ENCODE measurements around the gene WDR74.
"Not testable (repeated sequence)": the region's sequence is repeated elsewhere in the genome, so short reads cannot be mapped to it uniquely, and the experiment has no call there.

The WDR74 gene

DNA sequence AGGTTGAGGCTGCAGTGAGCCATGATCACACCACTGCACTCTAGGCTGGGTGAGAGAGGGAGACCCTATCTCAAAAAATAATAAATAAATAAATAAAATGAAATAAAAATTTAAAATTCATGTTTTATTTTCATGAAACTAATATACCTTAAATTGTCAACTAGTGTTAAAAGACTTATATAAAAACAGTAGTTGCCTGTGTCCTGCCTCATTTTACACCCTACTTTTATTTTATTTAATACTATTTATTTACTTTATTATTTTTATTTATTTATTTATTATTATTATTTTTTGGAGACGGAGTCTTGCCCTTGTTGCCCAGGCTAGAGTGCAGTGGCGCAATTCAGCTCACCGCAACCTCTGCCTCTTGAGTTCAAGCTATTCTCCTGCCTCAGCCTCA, 4.8 kb upstream of the WDR74 start:
- DNase-seq, result no peak
- intact Hi-C loops (cut with DNase I), result no loop called here

DNA sequence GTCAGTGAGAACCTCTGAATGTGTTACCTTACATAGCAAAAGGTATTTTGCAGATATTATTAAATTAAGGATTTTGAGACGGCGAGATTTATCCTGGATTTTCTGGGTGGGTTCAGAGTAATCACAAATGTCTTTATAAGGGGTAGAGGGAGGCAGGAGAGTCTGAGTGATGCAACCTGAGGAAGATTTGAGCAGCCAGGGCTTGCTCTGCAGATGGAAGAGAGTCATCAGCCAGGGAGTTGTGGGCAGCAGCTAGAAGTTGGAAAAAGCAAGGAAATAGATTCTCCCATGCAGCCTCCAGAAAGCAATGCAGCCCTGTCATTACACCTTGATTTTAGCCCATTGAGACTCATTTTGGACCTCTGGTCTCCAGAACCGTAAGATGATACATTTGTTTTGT, 4.1 kb upstream of the WDR74 start:
- DNase-seq, result no peak
- intact Hi-C loops (cut with DNase I), result no loop called here

DNA sequence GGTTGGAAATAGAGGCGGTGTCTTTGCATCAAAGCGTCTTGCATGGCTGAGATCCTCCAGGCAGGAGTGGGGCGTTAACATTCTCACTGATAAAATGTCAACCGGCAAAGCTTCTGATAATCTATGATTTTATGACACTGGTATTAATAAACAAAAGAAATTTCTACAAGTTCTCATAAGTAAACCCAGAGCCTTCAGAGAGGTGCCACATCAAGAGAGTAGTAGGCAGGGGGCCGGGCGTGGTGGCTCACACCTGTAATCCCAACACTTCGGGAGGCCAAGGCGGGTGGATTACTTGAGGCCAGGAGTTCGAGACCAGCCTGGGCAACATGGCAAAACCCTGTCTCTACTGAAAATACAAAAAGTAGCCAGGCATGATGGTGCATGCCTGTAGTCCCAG, 3.5 kb upstream of the WDR74 start:
- intact Hi-C loops (cut with DNase I); DNase-seq: not testable (repeated sequence)

DNA sequence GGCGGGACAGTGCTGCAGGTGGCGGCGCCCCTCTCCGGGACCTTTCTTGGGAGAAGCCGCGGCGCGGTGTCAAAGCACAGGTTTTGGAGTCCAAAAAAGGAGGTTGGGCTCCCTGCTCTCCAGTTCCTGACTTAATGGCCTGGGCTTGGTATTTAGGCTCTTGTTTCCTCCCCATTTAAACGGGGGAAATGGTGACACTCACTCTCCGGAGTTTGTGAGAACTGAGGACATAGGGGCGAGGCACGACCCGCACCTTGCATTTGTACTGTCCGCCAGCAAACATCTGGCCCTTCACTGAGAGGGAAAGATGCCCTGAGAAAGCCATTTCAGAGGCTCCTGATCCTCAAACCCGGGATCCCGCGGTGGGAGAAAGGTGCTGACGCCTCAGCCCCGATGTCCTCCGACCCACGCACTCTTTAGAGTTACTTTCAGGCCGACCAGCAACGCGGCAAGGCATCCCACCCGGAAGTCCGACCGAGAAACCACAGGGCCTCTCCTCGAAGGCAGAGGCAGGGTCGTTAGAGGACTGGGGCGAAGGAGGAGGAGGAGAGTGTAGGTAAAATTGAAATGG, 2.9 kb upstream of the WDR74 start:
- DNase-seq, result peak in 25 of 42 donors; percentile 5 to 52 (median 28)
- intact Hi-C loops (cut with DNase I), result no loop called here

DNA sequence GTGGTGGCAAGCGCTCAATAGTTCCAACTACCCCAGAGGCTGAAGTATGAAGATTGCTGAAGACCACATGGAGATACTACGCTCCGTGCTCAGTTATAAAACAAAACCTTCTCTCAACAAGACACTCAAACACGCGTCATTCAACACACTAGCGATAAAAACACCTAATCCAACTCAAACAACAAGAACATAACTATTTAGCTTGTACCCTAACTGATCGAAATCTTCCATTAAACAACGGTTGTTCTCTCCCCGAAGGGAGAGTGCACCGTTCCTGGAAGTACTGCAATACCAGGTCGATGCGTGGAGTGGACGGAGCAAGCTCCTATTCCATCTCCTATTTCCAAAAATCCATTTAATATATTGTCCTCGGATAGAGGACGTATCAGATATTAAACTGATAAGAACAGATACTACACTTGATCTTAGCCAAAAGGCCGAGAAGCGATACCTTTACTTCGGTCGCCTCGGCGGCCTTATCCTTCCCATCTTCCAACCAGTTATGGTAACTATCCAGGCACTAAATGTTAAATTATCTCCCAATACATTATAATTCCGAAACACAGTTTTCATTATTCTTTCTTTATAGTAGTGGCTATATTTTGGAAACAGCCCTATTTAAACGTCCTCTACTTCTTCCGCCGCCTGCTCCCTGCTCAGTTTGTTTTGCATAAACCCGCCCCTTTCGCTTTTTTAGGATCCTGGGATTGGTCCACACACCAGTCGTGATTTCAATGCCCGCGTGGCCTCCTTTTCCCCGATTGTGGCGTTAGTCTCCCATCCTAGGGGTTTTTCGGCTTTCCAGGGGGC, 2.2 kb upstream of the WDR74 start:
- DNase-seq, result peak; percentile 72 to 96 (median 88)
- intact Hi-C loops (cut with DNase I), result no loop called here

DNA sequence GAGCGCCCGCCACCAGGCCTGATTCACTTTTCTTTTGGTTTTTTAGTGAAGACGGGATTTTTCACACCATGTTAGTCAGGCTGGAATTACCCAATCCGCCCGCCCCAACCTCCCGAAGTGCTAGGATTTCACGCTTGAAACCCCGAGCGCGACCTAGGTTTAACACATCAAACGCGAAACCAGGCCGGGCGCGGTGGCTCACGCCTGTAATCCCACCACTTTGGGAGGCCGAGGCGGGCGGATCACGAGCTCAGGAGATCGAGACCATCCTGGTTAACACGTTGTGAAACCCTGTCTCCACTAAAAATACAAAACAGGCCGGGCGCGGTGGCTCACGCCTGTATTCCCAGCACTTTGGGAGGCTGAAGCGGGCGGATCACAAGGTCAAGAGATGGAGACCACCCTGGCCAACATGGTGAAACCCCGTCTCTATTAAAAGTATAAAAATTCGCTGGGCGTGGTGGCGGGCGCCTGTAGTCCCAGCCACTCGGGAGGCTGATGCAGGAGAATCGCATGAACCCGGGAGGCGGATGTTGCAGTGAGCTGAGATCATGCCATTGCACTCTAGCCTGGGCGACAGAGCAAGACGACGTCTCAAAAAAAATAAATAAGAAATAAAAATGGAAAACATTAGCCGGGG, 1.5 kb upstream of the WDR74 start:
- peak in 41 of 42 donors; percentile 28 to 77 (median 61) for DNase-seq
- intact Hi-C loops (cut with DNase I), result not testable (repeated sequence)

DNA sequence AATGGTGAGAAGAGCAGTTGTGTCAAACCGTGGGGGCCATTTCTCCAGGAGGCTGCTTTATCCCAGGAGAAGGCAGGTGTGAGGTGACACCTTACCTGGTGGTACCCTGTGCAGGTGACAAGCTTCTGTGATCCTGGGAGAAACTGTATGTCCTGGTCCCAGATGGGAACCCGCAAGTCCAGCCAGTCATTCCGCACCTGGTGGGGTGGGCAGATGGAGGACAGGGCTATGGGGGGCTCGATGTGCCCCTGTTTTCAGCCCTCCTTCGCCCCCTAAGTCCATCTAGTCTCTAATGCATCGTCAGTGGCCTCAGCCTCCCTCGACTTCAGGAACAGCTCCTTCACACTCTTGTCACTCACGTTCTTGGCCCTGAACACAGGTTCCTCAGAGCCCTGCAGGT, 4.1 kb downstream of the WDR74 start:
- intact Hi-C loops (cut with DNase I), result loop anchor here (10.0 kb wide), 3 partner anchors 51 to 241 kb away; partner anchors contain the start of genes HNRNPUL2, TMEM179B, TTC9C and TUT1

DNA sequence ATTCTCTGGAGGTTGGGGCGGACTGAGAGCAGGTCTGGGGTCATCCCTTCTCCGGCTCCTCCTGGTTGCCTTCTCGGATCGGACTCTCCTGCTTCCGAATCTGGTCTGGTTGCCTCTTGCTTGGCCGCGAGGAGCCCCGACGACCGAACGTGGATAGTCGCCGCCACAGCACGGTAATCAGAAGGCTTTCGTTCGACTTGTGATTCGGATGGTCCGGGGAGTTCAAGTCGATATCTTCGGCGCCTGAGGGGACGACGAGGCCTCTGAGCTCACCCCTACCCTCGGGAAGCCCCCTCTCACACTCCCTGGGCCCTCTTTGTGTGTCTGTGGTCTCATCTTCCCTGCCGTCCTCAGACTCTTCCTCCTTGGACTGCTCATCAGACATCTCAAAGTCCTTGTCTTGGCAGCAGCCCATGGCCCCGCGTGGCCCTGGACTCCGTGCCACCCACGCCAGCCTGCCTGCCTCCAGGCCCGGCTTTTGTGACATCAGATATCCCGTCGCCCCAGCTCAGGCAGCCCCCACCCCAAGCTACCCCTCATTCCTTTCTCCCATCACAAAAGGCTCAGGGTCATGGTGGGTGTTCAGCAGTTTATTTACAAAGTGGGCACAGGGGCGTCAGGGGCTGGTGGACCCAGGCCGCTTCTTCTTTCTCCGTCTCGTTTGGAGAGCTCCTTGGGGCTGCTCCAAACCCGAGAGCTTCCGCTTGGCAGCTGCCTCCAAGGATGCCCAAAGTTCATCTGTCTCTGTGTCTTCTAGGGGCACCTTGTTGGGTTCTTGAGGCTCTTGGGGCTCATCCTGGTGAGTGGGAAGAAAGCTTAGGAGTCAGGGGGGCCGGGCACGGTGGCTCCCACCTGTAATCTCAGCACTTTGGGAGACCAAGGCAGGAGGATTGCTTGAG, 6.8 kb downstream of the WDR74 start, which contains the start of gene TEX54:
Gene TEX54 (minus strand): TSS at position 506 of the 899 bp plus-strand sequence.
- DNase-seq, result peak in 14 of 42 donors; percentile 7 to 39 (median 18)
- intact Hi-C loops (cut with DNase I), result loop anchor here (10.0 kb wide), 3 partner anchors 48 to 238 kb away; partner anchors contain the start of genes HNRNPUL2, TMEM179B, TTC9C and TUT1

More for the DNA sequence above, 4.1 kb downstream of the WDR74 start:
- no peak for DNase-seq

DNA sequence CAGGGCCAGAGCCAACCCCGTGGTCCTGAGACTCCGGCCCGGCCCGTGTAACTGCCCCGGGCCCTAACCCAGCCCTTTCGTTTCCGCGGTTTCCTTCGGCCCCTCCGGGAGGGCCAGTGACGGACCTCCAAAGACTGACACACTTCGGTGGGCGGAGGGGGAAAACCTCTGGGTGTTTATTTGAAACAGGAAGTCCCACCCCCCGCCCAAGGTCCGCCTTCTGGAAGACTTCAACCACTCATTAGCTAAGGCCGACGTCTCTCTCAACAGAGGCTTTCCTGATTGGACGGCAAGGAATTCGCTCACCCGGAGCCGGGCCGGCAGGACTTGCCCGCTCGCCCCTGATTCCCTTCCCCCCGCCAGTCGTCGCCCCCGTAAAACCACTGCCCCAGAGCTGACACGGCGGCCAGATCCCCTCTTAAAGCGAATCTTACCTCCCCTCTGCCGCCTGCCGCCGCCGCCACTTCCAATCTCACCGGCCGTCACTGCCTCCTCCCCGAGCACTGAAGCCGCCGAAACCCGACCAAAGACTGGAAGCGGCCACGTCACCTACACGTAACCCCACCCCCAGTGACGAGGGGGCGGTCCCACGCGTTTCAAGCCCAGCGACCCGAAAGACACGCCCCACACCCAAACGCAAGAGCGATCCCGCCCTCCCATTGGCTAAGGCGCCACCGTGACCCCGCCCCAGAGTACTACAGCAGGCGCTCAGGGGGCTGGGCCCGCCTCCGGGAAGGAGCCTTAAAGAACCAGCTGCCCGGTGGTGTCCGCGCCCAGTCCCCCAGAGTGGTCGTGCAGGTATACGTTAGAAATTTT, 7.7 kb downstream of the WDR74 start, which contains the start of gene STX5:
Gene STX5 (minus strand): TSS at position 532 of the 816 bp plus-strand sequence. CDS start 808 bp downstream, outside the sequence.
- peak; percentile 99 to 100 (median 100) for DNase-seq
- intact Hi-C loops (cut with DNase I), result loop anchor here (10.0 kb wide), 3 partner anchors 47 to 237 kb away; partner anchors contain the start of genes HNRNPUL2, TMEM179B, TTC9C and TUT1

DNA sequence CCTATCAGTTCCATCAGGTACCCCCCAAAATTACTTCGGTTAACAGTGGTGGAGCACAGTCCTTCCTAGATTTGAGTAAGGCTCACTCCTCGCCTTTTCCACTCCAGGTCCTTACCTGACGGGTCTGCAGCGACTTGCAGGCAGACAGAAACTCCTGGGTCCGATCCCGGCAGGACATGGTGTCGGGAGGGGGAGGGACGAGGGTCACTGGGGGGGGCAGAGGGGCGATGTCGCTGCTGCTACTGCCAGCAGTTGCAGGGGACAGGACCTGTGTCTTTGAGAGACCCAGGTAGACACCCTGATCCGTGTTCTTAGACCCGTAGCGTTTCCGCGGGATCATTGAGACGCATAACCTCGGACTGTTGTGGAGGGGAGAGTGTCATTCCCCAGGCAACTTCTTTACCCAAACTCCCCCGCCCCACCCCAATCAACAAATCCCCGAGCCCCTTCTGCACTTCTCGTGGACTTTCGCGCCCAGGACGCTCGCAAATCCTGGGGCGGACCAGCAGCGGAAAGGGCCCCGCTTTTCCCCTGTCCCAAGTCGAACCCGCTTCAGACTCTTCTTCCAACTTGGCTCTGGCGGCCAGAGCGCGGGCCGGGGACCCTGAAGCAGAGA, 8.4 kb downstream of the WDR74 start:
- peak in 5 of 42 donors; percentile 8 to 18 (median 10) for DNase-seq
- intact Hi-C loops (cut with DNase I), result loop anchor here (10.0 kb wide), 3 partner anchors 46 to 236 kb away; partner anchors contain the start of genes HNRNPUL2, TMEM179B, TTC9C and TUT1

DNA sequence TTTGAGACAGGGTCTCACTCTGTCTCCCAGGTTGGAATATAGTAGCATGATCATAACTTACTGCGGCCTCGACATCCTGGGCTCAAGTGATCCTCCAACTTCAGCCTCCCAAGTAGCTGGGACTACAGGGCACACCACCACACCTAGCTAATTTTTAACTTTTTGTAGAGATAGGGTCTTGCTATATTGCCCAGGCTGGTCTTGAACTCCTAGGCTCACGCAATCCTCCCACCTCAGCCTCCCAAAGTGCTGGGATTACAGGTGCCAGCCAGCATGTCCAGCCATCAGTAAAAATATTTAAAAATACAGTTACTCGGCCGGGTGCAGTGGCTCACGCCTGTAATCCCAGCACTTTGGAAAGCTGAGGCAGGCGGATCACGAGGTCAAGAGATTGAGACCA, 11.3 kb downstream of the WDR74 start:
- DNase-seq; intact Hi-C loops (cut with DNase I): not testable (repeated sequence)

DNA sequence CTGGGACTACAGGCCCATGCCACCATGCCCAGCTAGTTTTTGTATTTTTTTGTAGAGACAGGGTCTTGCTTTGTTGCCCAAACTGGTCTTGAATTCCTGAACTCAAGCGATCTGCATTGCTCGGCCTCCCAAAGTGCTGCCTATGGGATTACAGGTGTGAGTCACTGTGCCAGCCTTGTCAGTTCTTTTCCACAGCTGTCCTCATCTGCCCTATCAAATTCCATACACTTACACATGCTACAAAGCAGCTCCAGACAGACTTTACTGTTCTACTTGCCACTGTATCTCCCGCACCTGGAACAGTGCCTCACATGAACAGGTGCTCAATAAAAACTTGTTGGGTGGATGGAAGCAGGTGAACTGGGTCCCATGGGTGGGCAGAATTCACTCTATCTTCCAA, 15.7 kb downstream of the WDR74 start:
- intact Hi-C loops (cut with DNase I), result no loop called here
- peak in 2 of 42 donors; percentile 18 to 28 for DNase-seq

DNA sequence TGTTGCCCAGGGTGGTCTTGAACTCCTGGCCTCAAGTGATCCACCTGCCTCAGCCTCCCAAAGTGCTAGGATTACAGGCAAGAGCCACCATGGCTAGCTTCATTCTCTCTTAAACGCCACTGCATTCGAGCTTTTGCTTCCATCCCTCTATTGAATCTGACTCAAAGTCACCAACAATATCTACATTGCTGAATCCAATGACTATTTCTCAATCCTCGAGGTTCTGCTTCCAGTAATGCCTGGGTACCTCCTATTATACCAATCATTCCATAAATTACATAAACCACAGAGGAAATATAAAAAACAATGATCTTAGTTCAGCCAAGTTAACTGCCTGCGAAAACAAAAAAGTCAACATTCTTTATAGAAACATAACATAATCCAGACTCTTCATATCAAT, 22.3 kb downstream of the WDR74 start:
- intact Hi-C loops (cut with DNase I), result no loop called here
- DNase-seq, result no peak

DNA sequence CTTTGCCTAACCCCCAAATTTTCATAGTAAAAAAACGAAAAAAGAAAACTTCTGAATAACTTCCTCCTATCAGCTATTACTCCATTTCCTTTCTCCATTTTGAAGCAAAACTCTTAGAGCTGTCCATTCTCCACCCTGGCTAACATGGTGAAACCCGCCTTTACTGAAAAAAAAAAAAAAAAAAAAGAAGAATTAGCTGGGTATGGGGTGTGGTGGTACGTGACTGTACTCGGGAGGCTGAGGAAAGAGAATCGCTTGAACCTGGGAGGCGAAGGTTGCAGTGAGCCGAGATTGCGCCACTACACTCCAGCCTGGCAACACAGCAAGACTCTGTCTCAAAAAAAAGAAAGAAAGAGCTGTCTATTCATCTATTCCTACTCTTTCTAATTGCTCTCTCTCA, 22.8 kb downstream of the WDR74 start:
- DNase-seq, result no peak
- intact Hi-C loops (cut with DNase I), result no loop called here

DNA sequence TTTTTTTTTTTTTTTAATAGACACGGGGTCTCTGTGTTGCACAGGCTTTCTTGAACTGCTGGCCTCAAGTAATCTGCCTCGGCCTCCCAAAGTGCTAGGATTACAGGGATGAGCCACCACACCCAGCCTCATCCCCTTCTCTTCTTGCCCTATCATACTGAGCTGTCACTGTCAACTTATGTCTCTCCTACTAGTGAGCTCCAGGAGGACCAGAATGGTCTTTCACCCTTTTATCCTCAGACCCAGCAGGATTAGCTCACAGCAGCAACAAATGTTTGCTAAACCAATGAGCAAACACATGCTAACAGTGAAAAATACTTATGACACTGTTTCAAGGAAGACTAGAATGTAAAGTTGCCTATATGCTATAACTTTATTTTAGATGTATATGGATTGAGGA, 27.7 kb downstream of the WDR74 start:
- DNase-seq, result no peak
- intact Hi-C loops (cut with DNase I), result no loop called here

DNA sequence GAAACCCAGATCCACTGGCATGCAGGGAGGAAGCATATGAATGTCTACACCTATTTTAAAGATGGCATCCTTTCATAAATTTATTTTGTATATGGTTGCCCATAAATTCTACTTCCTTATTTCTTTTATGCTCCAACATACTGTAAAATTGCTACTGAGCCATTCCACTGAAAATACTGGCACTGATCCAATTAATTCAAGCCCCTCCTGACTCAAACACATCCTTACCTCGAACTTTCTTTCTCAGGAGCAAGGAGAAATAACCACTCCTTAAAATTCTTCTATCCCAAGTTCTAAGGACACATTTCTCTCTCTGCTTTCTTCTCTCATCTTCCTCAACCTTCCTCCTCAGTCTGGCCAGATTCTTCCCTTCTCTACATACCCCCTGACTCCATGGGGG, 28.6 kb downstream of the WDR74 start:
- intact Hi-C loops (cut with DNase I), result no loop called here
- no peak for DNase-seq

DNA sequence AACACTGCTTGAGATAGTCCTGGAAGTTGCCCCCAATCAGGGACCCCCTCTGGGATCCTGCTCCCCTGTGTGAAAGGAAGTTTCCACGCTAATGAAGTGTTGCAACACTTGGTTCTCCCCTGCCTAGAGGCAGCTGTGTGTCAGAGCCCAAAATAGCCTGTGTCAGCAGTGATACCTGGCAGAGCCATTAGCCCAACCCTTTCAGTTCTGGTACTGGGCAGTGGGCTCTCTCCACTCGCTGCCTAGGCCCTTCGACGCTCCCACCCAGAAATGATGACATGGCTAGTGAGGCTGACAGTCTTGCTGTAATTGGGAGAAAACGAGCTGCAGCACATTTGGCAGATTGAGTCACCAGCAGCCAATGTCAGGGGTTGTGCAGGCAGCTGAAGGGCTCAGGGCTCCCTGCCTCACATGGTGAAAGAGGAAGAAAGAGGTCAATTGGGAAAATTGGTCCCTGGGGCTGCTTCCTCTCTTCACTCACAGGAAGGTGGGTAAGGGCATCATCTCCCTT, 32.7 kb downstream of the WDR74 start:
- intact Hi-C loops (cut with DNase I), result no loop called here
- peak in 12 of 42 donors; percentile 13 to 46 (median 28) for DNase-seq

All from head of caudate nucleus (tissue), 42 donors.